Endothelial cell of hepatic sinusoid (primary cell): ENCODE results near the gene ANKRD11.

Experiments
- in situ Hi-C: cut with HindIII; loops from 2 replicates; pipeline ENCODE4 v1.10.0; 2017; ENCODE audit warnings: low sequenced_read_pairs

ANKRD11 gene

GRCh38 chr16:89319886-89320781, 170.2 kb downstream of the ANKRD11 start:
- in situ Hi-C loops = no loop called here

- in situ Hi-C loops = no loop called here
These were observed 170.8 kb downstream of the ANKRD11 start for GRCh38 chr16:89319631-89319885.

DNA sequence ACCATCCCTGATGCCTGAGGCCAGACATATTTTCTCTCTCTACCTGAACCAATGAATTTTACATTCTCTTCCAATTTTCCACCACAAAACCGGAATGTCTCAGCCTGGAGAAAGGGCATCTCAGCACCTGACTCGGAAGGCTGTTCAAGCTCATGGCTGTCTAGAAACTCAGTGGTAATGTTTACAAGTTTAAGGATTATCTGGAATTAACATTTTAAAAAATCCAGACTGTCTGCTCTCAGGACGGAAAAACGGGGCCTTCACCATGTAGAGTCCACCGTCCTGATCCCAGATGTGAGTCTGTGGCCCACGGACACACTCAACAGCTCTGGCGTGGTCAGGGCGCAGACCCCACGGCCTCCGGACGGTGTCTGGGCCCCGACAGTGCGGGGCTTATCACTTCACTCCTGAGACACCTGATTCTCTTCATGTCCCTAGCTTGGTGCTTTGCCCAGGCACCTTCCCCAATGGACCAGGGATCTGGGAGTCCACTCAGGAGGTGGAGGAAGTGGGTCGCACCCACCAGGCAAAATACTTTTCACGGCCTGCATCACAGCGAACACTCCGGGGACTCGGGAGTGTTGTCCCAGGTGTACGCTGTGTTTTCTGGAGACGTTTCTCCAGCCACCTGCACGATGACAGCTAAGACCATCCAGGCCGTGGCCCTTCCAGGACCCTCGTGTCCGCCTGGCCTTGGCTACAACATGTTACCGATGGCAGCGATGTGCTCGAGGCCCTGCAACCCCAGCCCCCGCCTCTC, 171.3 kb downstream of the ANKRD11 start:
- in situ Hi-C loops = no loop called here

DNA sequence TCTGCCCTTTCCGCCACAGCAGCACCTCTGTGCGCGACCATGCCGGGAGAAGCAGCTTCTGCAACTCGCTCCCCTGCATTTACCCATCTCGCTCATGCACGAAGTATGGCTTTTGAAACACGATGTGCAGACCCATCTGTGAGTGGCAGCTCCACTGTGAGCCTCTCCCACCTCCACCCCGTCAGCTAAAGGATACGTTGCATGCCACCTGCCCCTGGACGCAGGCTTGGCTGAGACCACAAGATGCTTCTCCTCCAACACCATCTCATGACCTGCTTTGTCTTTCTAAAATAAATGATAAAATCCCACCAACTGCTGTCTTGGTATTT, 172.0 kb downstream of the ANKRD11 start:
- in situ Hi-C loops = no loop called here

- in situ Hi-C loops = no loop called here
These were observed 172.5 kb downstream of the ANKRD11 start for GRCh38 chr16:89317729-89318429.

GRCh38 chr16:89317101-89317671, 173.2 kb downstream of the ANKRD11 start:
- in situ Hi-C loops = no loop called here

- in situ Hi-C loops = no loop called here
These were observed 173.7 kb downstream of the ANKRD11 start for GRCh38 chr16:89316701-89317100.

- in situ Hi-C loops = no loop called here
These were observed 174.4 kb downstream of the ANKRD11 start for GRCh38 chr16:89315791-89316581.

DNA sequence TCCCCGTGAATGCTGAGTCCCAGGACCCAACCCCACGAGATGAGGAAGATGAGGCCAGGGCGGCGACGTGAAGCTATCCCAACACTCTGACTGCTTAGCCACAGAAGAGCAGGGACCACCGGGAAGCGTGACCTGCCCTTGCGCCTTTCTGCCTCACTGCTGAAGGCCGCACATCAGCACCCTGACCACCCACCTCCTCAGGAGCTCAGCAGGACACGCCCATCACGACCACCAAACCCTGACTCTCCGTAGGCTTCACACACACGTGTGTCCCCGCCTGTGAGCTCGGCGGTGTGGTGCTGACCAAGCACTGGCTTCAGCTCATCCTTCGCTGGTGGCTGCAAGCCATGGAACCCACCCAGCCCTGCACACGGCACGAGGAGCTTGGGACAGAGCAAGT, 175.1 kb downstream of the ANKRD11 start:
- in situ Hi-C loops = no loop called here

DNA sequence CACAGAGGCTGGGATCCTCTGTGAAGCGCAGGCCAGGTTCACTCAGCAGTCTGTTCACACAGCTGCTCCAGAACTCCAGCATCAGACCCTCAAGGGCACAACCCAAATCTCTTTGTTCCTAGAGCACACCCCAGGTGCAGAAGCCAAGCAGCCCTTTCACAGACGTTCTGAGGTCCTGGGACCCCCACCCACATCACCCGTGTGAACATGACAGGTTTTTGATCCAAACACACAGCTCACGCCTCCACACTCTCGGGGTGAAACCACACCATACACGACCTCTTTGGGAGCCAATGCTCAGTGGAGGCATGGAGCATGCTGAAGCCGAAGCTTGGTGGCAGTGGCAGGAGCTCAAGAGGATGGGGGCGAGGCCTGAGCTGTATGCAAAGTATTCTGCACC, 175.5 kb downstream of the ANKRD11 start:
- in situ Hi-C loops = no loop called here

DNA sequence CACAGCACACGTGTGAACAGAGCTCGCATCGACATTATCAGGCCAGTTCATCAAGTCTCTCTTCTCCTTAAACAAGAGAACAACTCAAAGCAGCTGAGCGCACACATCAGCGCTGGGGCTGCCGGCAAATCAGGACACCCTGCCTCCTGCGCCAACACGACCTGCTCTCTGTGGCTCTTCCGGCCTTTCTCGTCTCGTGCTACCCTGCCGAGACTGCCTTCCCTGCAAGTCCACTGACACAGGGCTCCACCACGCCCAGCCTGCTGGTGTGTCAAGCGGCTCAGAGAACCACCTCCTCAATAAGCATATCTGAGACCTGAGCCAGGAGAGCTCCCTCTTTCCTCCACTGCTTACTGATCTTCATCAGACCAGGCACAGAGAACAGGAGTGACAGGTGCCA, 176.0 kb downstream of the ANKRD11 start:
- in situ Hi-C loops = no loop called here

- in situ Hi-C loops = no loop called here
These were observed 176.8 kb downstream of the ANKRD11 start for GRCh38 chr16:89313583-89313982.

DNA sequence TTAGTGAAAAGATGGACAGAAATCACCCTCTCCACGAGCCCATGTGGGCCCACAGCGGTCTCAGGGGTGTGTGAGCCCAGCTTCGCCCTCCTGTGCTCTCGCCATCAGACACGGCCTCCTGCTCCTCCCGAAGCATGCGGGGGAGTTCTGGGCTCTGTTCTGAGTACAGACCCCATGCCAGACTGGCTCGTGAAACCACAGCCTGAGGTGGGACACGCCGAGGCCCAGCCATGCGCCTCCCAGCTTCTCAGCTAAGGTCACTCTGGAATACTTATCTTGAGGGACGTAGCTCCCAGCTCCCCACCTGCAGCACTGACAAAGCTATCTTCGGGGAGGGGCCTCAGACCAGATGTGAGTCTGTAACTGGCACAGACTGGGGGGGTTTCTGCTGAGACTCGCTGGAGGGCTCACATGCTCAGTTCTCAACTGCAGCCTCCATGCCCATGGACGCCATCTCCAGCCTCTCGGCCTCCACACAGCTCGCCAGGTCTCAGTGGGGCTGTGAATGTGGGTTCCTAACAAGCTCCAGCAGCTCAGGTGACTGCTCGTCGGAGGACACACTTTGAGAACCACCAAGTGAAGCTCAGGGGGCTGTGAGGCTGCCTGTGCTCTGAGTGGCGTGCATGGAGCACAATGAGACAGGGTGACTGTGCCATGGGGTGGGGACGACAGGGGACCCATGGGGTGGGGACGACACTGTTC, 177.6 kb downstream of the ANKRD11 start:
- in situ Hi-C loops = no loop called here

- in situ Hi-C loops = no loop called here
These were observed 178.2 kb downstream of the ANKRD11 start for GRCh38 chr16:89312194-89312593.

- in situ Hi-C loops = no loop called here
These were observed 178.7 kb downstream of the ANKRD11 start for GRCh38 chr16:89311636-89312035.

GRCh38 chr16:89309438-89310122, 180.8 kb downstream of the ANKRD11 start:
- in situ Hi-C loops = no loop called here

DNA sequence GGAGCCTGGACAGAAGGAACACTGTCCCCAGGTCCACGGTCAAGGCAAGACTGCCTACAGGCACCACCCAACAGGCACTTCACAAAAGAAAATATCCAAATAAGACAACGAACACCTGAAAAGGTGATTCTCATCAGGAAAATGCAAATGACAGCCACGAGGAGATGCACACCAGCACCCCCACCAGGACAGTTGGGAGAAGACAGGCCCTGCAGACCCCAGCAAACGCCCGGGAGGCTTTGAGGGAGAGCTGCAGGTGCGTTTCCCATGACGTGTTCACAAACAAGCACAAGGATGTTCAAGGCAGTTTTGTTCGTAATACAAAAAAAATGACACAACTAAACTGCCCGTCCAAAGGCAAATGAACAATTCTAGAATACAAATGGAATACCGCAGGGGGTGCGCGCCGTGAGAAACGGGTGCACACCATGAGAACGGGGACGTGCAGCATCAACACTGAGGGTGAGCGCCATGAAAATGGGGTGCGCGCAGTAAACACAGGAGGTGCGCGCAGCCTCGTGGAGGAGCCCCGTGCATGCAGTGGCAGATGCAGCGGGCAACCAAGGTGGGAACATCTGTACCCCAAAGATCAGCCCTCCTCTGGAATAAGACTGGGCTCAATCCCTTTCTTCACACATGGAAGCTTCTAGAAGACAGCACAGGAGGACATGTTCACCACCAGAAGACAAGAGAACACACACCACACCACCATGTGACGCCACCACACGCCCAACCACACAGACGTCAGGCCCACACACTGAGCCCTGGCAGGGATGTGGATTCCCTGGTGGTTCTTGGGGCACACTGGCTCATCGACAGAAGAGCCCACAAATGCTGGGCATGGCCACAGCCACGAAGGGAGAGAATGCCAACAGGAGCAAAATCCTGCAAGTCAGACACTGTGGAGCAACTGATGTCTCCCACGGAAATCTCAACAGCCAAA, 181.7 kb downstream of the ANKRD11 start:
- in situ Hi-C loops = no loop called here

DNA sequence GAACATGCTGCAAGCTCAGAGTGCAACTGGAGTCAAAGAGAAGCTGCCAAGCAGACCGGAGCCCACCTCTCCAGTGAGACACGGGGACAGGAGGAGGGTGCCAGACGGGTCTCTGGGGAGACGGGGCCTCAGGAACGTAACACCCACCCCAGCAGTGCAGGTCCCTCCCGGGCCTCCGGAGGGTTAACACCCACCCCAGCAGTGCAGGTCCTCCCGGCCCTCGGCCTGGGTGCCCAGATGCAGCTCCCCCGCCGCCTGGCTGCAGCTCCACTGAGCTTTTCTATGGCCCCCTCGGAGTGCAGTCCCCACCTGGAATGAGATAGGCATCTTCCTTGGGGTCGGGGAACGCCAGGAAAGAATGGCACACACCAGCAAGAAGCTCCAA, 182.9 kb downstream of the ANKRD11 start:
- in situ Hi-C loops = no loop called here
